Heart left ventricle (tissue), 16 donors: ENCODE data around the gene MYO18B. TPM values are rescaled to one million over a fixed set of nuclear protein-coding genes. Genes with fewer than 3 reads are reported as not detected.

Experiments used
- ATAC-seq, 4 donors: fragments of 200-7000 bp; cut with Tn5 transposase; one replicate each; pipeline ENCODE4 v1.9.1; 2020 to 2022; ENCODE audit warnings: moderate library complexity in 4 of 4, mild to moderate bottlenecking in 3 of 4, moderate number of reproducible peaks in 1 of 4
- DNase-seq, 5 donors: peaks; one replicate each; pipeline ENCODE4 v3.0.0-alpha.2; 2020
- H3K27ac ChIP-seq, 12 donors: fragments of 200-600 bp; sonication (generic) in 4 of 12; one replicate each; pipeline versions ENCODE4 v1.5.0 to v1.8.0; 2016 to 2022; ENCODE audit warnings: mild to moderate bottlenecking in 2 of 12
- H3K27me3 ChIP-seq, 9 donors: fragments of 200-600 bp; sonication (generic) in 2 of 9; one replicate each; pipeline versions ENCODE4 v1.5.1 to v1.8.0; 2016 to 2022; ENCODE audit warnings: mild to moderate bottlenecking in 3 of 9
- H3K36me3 ChIP-seq, 9 donors: fragments of 200-600 bp; sonication (generic) in 2 of 9; one replicate each; pipeline versions ENCODE4 v1.5.0 to v1.8.0; 2018 to 2022; ENCODE audit warnings: mild to moderate bottlenecking in 2 of 9
- H3K4me1 ChIP-seq, 12 donors: fragments of 200-600 bp; sonication (generic) in 4 of 12; one replicate each; pipeline versions ENCODE4 v1.5.0 to v1.8.0; 2016 to 2022; ENCODE audit warnings: mild to moderate bottlenecking in 3 of 12
- H3K4me3 ChIP-seq, 12 donors: fragments of 200-600 bp; sonication (generic) in 4 of 12; one replicate each; pipeline versions ENCODE4 v1.5.0 to v1.8.0; 2017 to 2022; ENCODE audit warnings: mild to moderate bottlenecking in 9 of 12, moderate library complexity in 4 of 12
- H3K9me3 ChIP-seq, 12 donors: fragments of 200-600 bp; sonication (generic) in 4 of 12; one replicate each; pipeline versions ENCODE4 v1.5.0 to v1.8.0; 2016 to 2022; ENCODE audit warnings: mild to moderate bottlenecking in 1 of 12
- CTCF ChIP-seq, 12 donors: fragments of 200-600 bp; sonication (generic) in 4 of 12; IDR thresholded peaks; one replicate each; pipeline versions ENCODE4 v1.5.0 to v1.8.0; 2018 to 2022; ENCODE audit warnings: antibody characterized with exemption in 12 of 12, mild to moderate bottlenecking in 5 of 12
- POLR2A ChIP-seq, 2 donors: fragments of 450-650 bp; IDR thresholded peaks; one replicate each; pipeline ENCODE4 v1.6.1; 2017; ENCODE audit warnings: antibody characterized with exemption in 2 of 2, mild to moderate bottlenecking in 2 of 2, moderate library complexity in 2 of 2
- WGBS, 4 donors: extraction: QIAGEN DNeasy Blood & Tissue Kit in 2 of 4; methylation state at CpG; one replicate each; pipeline versions ENCODE4 v1.1.5 to v1.1.7; 2013 to 2018; 5-methylcytosine and 5-hydroxymethylcytosine counted together
- intact Hi-C, 10 donors: fragments of 100-400 bp; cut with DNase I; formaldehyde crosslinking; loops; one replicate each; pipeline versions ENCODE4 v1.11.1 to v1.14.2; 2022
- polyA plus RNA-seq, 2 donors: library from polyadenylated mRNA; stranded (reverse); fragments of 200-250 nt; gene quantifications; one replicate each; pipeline ENCODE4 v1.2.3, GENCODE V29; 2013
- total RNA-seq, 9 donors: library from RNA; depleted of rRNA in 2 of 9; stranded (reverse); fragments of >200 nt in 2 of 9; fragmentation: NEBNext Ultra II Directional in 3 of 9; extraction: Animal tissue kit (Norgen Biotek cat#: 25700) in 3 of 9; gene quantifications; one replicate each; pipeline versions ENCODE4 v1.1.0 to v1.2.4, GENCODE V29; 2016 to 2023
- donor health status: ischemic (EF 13 %, LVEDD 7.1; RV severe dilation, severe dysfunction).
- donor health status: healthy with polysubstance abuse.
- donor health status: DM: no; HTN: yes; CAD: no.
- donor health status: DM: no; HTN: no; CAD: no.
- donor health status: ischemic (EF 25% LVEDD 6.9; RV normal size, moderate dysfunction).
- donor health status: ischemic (EF 25% LVEDD 5.7; RV mildly dilated, moderate dysfunction).
- donor health status: healthy.
- donor health status: DM: yes; HTN: yes; CAD: no.
- donor health status: ischemic (EF 35%, LVEDD 5.7; RV mildly dilated, moderate dysfunction).
- donor health status: nonischemic (EF 11% LVEDD 7.7; RV severe dilation, severe dysfunction).
- donor health status: DM: yes; HTN: yes; CAD: no.
- donor health status: PGD.
- donor health status: ischemic (EF 29% LVEDD 5.4; RV normal size, mild dysfunction).
- donor health status: nonischemic (EF 23%, LVEDD 6.1; RV moderate dilation, normal function).

Gene MYO18B
- total and polyA plus RNA-seq, 11 donors, result 140 to 301 (median 193) TPM

- peaks cover 0 to 15% (median 0%) of the 10 kb centered on the region in 12 donors for H3K4me1 ChIP-seq
- H3K27ac ChIP-seq, result no peak overlapping the region
- peaks cover 0 to 92% (median 4%) of the 10 kb centered on the region in 9 donors for H3K36me3 ChIP-seq
- 86 to 100% (median 92%) methylated on average over 3 of the region's 3 CpGs for WGBS, 4 donors
- H3K4me3 ChIP-seq, result no peak overlapping the region
- DNase-seq (no peak), ATAC-seq (no peak)
- intact Hi-C loops, result no loop called here
- TF ChIP-seq CTCF (IDR thresholded peaks at IDR 0.05), result no peak
- TF ChIP-seq POLR2A (IDR thresholded peaks at IDR 0.05), result no peak
- no peaks in the 10 kb centered on the region for H3K27me3 ChIP-seq
- H3K9me3 ChIP-seq, result no peaks in the 10 kb centered on the region
These were observed 105.5 kb downstream of the MYO18B start for GRCh38 chr22:25847451-25847850.

GRCh38 chr22:25848954-25849353 lies 107.0 kb downstream of the MYO18B start:
- H3K27me3 ChIP-seq, result no peaks in the 10 kb centered on the region
- TF ChIP-seq POLR2A (IDR thresholded peaks at IDR 0.05) (no peak), CTCF (IDR thresholded peaks at IDR 0.05) (no peak)
- intact Hi-C loops, result no loop called here
- 68 to 73% (median 70%) methylated on average over 10 of the region's 10 CpGs for WGBS, 4 donors
- H3K4me3 ChIP-seq, result no peak overlapping the region
- H3K27ac ChIP-seq, result no peak overlapping the region
- ATAC-seq, result peak in 2 of 4 donors; percentile 15 to 18
- H3K36me3 ChIP-seq, result peaks cover 0 to 92% (median 4%) of the 10 kb centered on the region in 9 donors
- no peaks in the 10 kb centered on the region for H3K9me3 ChIP-seq
- no peak for DNase-seq
- peaks cover 0 to 15% (median 0%) of the 10 kb centered on the region in 12 donors for H3K4me1 ChIP-seq

DNA sequence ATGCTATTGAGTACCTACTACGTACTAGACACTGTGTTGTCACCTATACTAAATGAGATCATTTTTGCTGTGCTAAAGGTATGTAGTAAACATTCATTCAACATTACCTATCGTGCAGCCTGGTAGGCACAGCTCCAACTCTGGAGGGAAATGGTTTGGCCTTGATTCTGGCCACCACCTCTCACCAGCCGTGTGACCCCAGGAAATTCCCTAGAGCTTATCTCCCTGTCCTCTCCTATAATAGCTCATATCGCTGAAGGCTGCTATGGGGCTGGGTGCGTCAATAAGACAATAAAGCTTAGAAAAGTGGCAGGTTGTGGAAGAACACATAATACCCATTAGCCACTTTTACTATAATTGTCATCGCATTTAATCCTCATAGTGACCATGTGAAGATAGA lies 107.5 kb downstream of the MYO18B start:
- H3K36me3 ChIP-seq, result peaks cover 0 to 92% (median 4%) of the 10 kb centered on the region in 9 donors
- TF ChIP-seq CTCF (IDR thresholded peaks at IDR 0.05) (no peak), POLR2A (IDR thresholded peaks at IDR 0.05) (no peak)
- peak; percentile 67 to 87 (median 74) for ATAC-seq

DNA sequence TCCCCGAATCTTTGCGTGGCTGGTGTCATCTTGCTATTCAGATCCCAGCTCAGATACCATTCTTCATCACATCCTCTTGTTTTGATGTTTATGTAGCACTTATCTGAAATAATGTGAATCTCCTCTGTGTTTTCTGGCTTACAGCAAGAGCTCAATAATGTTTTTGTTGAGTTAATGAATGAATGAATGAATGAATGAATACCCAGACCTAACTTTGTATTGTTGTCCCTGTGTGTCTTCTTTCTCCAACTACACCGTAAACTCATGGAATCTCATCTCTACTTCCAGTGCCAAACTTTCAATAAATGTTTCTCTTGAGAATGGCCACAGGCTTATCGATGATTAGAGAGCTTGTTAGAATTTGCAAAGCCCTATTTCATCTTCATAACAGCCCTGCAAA lies 110.2 kb downstream of the MYO18B start:
- no peak for ATAC-seq
- no peaks in the 10 kb centered on the region for H3K27me3 ChIP-seq
- WGBS, 4 donors, result 77 to 92% (median 86%) methylated on average over 4 of the region's 4 CpGs
- peaks cover 0 to 83% (median 4%) of the 10 kb centered on the region in 9 donors for H3K36me3 ChIP-seq
- intact Hi-C loops, result no loop called here
- H3K9me3 ChIP-seq, result no peaks in the 10 kb centered on the region
- no peak overlapping the region for H3K27ac ChIP-seq
- peaks cover 0 to 15% (median 0%) of the 10 kb centered on the region in 12 donors for H3K4me1 ChIP-seq
- no peak for DNase-seq
- H3K4me3 ChIP-seq, result no peak overlapping the region
- no peak for TF ChIP-seq CTCF (IDR thresholded peaks at IDR 0.05)
- no peak for TF ChIP-seq POLR2A (IDR thresholded peaks at IDR 0.05)

More for the DNA sequence above, 107.5 kb downstream of the MYO18B start:
- WGBS, 4 donors, result 40 to 46% (median 42%) methylated on average over 6 of the region's 6 CpGs
- peaks cover 0 to 15% (median 0%) of the 10 kb centered on the region in 12 donors for H3K4me1 ChIP-seq
- peak overlapping the region in 6 of 12 donors; percentile 43 to 72 (median 60) for H3K27ac ChIP-seq
- peak in 3 of 5 donors; percentile 35 to 53 (median 47) for DNase-seq
- no peaks in the 10 kb centered on the region for H3K9me3 ChIP-seq
- no peak overlapping the region for H3K4me3 ChIP-seq
- intact Hi-C loops, result no loop called here
- H3K27me3 ChIP-seq, result no peaks in the 10 kb centered on the region
